SK-N-SH (cell line): ENCODE measurements around the gene ADH1B.

Experiments used
- GABPA ChIP-seq: IDR thresholded peaks from 2 replicates; pipeline ENCODE4 v1.4.0; 2012; ENCODE audit warnings: low read depth, mild to moderate bottlenecking
- MXI1 ChIP-seq: IDR thresholded peaks from 2 replicates; pipeline ENCODE4 v1.6.1; 2012; ENCODE audit warnings: mild to moderate bottlenecking, low read depth, low read length, improper control_type of control experiment
- RCOR1 ChIP-seq: fragments of 150-350 bp; IDR thresholded peaks from 2 replicates; pipeline ENCODE4 v1.6.1; 2017; ENCODE audit warnings: antibody characterized with exemption, low read length
- TF ChIP-seq, protein P1 (sequence below): fragments of 200-600 bp; sonication (generic); IDR thresholded peaks from 2 replicates; pipeline ENCODE4 v1.6.1; 2017; ENCODE audit warnings: antibody characterized with exemption, mild to moderate bottlenecking, moderate library complexity

DNA sequence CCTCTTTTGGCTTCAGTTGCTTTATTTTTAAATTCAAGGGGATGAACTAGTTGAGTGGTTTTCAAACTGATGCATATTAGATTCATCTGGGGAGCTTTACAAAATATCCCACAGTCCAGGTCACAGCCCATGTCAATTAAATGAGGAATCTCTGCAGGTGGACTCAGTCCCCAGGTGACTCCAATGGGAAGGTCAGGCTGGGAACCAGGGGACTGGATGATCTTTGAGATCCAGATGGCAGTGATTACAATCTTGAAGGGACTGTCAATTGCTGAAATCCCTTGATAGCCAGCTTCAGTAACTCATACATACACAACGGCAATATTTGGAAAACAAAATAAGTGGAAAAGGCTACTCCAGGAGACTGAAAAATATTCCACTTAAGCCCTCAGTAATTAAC, 7.0 kb downstream of the ADH1B start:
- TF ChIP-seq GABPA (no peak), RCOR1 (no peak), MXI1 (no peak)
- TF ChIP-seq, protein P1, sequence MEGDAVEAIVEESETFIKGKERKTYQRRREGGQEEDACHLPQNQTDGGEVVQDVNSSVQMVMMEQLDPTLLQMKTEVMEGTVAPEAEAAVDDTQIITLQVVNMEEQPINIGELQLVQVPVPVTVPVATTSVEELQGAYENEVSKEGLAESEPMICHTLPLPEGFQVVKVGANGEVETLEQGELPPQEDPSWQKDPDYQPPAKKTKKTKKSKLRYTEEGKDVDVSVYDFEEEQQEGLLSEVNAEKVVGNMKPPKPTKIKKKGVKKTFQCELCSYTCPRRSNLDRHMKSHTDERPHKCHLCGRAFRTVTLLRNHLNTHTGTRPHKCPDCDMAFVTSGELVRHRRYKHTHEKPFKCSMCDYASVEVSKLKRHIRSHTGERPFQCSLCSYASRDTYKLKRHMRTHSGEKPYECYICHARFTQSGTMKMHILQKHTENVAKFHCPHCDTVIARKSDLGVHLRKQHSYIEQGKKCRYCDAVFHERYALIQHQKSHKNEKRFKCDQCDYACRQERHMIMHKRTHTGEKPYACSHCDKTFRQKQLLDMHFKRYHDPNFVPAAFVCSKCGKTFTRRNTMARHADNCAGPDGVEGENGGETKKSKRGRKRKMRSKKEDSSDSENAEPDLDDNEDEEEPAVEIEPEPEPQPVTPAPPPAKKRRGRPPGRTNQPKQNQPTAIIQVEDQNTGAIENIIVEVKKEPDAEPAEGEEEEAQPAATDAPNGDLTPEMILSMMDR, result no peak
